ENCODE results near the gene POLR1B. TPM values are rescaled to one million over a fixed set of nuclear protein-coding genes. Genes with fewer than 3 reads are reported as not detected.
"Not testable (repeated sequence)": the region's sequence is repeated elsewhere in the genome, so short reads cannot be mapped to it uniquely, and the experiment has no call there.

Gene POLR1B
- polyA plus RNA-seq, 1 experiment = 12.4 TPM

DNA sequence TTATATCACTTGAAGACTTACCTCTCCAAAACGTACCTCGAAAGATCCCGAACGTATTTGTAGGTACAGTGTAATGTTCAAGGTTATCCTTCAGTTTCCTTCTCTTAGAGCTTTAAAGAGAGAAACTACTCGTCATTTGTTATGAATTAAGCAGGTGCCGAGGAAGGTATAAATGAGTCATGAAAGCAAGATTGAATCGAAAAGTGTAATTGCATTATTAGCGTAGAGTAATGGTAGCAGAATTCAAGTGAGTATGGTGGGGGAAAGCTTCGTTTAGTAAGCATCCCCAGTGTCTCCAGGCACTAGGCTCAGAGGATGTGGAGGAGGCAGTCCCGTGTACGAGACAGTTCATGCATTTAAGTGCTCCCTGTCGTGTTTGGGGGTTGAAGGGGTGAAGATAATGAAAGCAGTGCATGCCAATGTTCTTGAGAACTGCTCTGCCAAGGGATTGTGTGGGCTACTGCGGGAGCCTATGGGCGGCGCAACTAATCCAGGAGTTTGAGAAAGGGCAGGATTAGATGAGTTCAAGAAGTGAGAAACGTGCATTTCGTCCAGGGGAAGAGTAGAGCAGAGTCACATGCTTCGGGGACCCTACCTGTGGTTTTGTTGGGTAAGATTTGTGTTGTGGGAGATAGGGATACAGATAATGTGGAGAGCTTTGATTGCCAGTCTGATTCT is 858 bp downstream of the POLR1B start:
- H3K27me3 ChIP-seq (ENCODE audit: control insufficient read depth, insufficient read depth, low read length) = no peaks in the 10 kb centered on the region
- CTCF ChIA-PET = interaction anchor here (1.2 kb wide), 1 partner anchor 9 kb away, joined by 4 read pairs; no protein-coding TSS in a partner anchor
- H3K9me3 ChIP-seq (ENCODE audit: control insufficient read depth, insufficient read depth, low read length) = no peaks in the 10 kb centered on the region
- no peak for DNase-seq (ENCODE audit: low read depth, low spot score)
- H3K4me3 ChIP-seq (ENCODE audit: low read depth, low read length) = peak overlapping the region; percentile 96
- TF ChIP-seq, protein P1, sequence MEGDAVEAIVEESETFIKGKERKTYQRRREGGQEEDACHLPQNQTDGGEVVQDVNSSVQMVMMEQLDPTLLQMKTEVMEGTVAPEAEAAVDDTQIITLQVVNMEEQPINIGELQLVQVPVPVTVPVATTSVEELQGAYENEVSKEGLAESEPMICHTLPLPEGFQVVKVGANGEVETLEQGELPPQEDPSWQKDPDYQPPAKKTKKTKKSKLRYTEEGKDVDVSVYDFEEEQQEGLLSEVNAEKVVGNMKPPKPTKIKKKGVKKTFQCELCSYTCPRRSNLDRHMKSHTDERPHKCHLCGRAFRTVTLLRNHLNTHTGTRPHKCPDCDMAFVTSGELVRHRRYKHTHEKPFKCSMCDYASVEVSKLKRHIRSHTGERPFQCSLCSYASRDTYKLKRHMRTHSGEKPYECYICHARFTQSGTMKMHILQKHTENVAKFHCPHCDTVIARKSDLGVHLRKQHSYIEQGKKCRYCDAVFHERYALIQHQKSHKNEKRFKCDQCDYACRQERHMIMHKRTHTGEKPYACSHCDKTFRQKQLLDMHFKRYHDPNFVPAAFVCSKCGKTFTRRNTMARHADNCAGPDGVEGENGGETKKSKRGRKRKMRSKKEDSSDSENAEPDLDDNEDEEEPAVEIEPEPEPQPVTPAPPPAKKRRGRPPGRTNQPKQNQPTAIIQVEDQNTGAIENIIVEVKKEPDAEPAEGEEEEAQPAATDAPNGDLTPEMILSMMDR (IDR thresholded peaks at IDR 0.05; ENCODE audit: low read depth, low read length) = no peak
- POLR2A ChIA-PET = no interaction called here
- H3K27ac ChIP-seq (ENCODE audit: low read depth, low read length) = no peak overlapping the region

DNA sequence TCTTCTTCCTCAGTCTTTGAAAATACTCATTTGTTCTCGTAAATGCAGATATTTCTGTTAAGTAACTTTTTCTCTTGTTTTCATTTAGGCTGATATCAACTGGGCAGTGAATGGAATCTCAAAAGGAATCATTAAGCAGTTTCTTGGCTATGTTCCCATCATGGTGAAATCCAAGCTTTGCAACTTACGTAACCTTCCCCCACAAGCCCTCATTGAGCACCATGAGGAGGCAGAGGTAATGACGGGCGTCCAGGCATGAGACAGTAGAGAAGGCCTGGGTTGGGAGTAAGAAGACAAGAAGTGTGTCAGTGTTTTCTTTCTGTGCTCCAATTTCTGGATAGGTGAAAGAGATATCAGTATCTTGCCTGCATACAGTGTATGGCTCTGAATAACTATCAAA is 5.1 kb downstream of the POLR1B start:
- ChIA-PET CTCF (interaction anchor here (0.6 kb wide), 1 partner anchor 55 kb away, joined by 3 read pairs; no protein-coding TSS in a partner anchor), POLR2A (no interaction called here)
- DNase-seq (ENCODE audit: low read depth, low spot score) = peak; percentile 32

DNA sequence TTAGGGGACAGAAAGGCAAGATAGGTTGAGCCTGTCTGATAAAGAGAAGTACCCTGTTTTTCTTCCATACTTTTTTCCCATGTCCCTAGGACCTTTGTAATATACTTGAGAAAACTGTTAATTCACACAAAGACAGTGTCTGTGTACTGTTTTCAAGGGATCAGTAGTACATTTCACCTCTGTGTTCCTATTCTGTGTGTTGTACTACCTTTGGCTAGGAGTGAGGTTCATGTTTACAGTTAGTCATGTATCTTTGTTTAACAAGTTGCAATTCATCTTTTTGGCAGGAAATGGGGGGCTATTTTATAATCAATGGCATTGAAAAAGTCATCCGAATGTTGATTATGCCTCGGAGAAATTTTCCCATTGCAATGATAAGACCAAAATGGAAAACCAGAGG is 6.7 kb downstream of the POLR1B start:
- H3K27ac ChIP-seq (ENCODE audit: low read depth, low read length) = no peak overlapping the region
- DNase-seq (ENCODE audit: low read depth, low spot score) = no peak
- TF ChIP-seq, protein P1 (IDR thresholded peaks at IDR 0.05; ENCODE audit: low read depth, low read length) = no peak
- ChIA-PET CTCF (no interaction called here), POLR2A (no interaction called here)
- H3K4me3 ChIP-seq (ENCODE audit: low read depth, low read length) = no peak overlapping the region
- H3K9me3 ChIP-seq (ENCODE audit: control insufficient read depth, insufficient read depth, low read length) = no peaks in the 10 kb centered on the region
- no peaks in the 10 kb centered on the region for H3K27me3 ChIP-seq (ENCODE audit: control insufficient read depth, insufficient read depth, low read length)

More for the DNA sequence above, 5.1 kb downstream of the POLR1B start:
- Histone ChIP-seq H3K9me3 (ENCODE audit: control insufficient read depth, insufficient read depth, low read length) (no peaks in the 10 kb centered on the region), H3K27me3 (ENCODE audit: control insufficient read depth, insufficient read depth, low read length) (no peaks in the 10 kb centered on the region), H3K4me3 (ENCODE audit: low read depth, low read length) (no peak overlapping the region), H3K27ac (ENCODE audit: low read depth, low read length) (no peak overlapping the region)
- TF ChIP-seq, protein P1 (IDR thresholded peaks at IDR 0.05; ENCODE audit: low read depth, low read length) = no peak

DNA sequence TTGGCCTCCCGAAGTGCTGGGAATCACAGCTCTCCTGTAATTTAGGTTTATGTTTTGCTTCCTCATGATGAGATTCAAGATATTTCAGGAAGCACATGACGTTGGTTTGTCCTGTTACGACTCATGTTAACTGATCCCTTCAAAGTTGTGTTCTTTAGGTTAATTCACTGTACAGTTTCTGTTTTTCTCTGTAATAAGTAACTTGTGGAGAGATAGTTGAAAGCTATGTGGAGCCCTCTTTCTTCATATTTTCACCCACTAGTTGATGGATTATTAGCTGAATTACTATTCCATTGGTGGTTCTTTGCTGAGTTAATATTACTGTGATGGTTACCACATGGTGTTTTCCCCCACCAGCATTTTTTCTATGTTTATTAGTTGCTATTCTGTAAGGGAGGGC is 23.8 kb downstream of the POLR1B start:
- H3K27ac ChIP-seq (ENCODE audit: low read depth, low read length) = no peak overlapping the region
- H3K9me3 ChIP-seq (ENCODE audit: control insufficient read depth, insufficient read depth, low read length) = no peaks in the 10 kb centered on the region
- no peak for DNase-seq (ENCODE audit: low read depth, low spot score)
- H3K4me3 ChIP-seq (ENCODE audit: low read depth, low read length) = no peak overlapping the region
- TF ChIP-seq, protein P1 (IDR thresholded peaks at IDR 0.05; ENCODE audit: low read depth, low read length) = no peak
- ChIA-PET CTCF (interaction anchor here (1.0 kb wide), 1 partner anchor 11 kb away, joined by 3 read pairs; no protein-coding TSS in a partner anchor), POLR2A (no interaction called here)
- no peaks in the 10 kb centered on the region for H3K27me3 ChIP-seq (ENCODE audit: control insufficient read depth, insufficient read depth, low read length)

DNA sequence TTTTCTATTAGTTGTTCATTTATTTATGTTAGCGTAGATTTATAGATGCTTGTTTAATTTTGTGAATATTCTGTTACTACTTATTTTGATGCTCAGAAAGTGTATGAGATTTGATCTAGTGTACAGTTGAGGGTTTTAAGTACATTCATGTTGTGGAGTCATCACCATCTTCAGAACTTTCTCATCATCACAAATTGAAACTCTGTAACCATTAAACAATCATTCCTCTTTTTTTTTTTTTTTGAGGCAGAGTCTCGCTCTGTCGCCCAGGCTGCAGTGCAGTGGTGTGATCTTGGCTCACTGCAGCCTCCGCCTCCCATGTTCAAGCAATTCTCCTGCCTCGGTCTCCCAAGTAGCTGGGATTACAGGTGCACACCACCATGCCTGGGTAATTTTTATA is 24.2 kb downstream of the POLR1B start:
- DNase-seq (ENCODE audit: low read depth, low spot score); H3K27me3 ChIP-seq (ENCODE audit: control insufficient read depth, insufficient read depth, low read length); H3K4me3 ChIP-seq (ENCODE audit: low read depth, low read length); H3K27ac ChIP-seq (ENCODE audit: low read depth, low read length); POLR2A ChIA-PET; H3K9me3 ChIP-seq (ENCODE audit: control insufficient read depth, insufficient read depth, low read length): not testable (repeated sequence)
- CTCF ChIA-PET = interaction anchor here (1.0 kb wide), 1 partner anchor 11 kb away, joined by 3 read pairs; no protein-coding TSS in a partner anchor

Data from AG04450 (cell line).